ENCODE measurements around the gene PPP3CB.
A peak's percentile ranks its signal among the peaks of the same experiment; 100 is the strongest.

The PPP3CB gene

GRCh38 chr10:73478636-73479035 is 17.2 kb downstream of the PPP3CB start:
- DNase-seq: peak; percentile 7

GRCh38 chr10:73471226-73471625 is 24.6 kb downstream of the PPP3CB start:
- DNase-seq: no peak

DNA sequence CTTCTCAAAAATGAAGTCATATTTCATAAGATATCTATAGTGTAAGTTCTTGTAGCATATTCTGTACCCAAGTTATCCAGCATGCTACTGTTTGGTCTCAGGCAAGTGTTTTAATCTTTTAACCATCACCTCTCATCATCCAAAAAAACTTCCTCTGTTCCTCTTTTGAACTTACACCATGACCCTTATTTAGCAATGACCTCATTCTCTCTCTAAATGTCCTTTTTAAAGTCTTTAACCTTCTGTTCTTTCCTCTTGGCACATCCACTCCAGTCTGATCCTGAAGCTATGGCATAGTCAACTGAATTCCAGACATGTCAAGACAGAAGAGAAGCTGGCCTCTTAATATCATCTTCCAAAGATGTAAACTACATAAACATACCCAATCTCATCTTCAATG is 26.2 kb downstream of the PPP3CB start:
- peak; percentile 62 for DNase-seq

DNA sequence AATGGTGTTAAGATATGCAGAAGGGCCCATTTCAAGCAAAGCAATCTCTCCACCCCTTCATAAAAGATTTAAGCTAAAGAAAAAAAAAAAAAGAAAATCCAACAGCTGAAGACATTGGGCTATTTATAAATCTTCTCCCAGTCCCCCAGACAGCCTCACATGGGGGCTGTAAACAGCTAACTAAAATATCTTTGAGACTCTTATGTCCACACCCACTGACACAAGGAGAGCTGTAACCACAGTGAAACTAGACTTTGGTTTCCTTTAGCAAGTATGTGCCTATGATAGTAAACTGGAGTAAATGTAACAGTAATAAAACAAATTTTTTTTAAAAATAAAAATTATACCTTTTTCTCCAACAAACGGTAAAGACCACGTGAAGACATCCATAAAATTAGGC is 28.6 kb downstream of the PPP3CB start:
- DNase-seq: no peak

DNA sequence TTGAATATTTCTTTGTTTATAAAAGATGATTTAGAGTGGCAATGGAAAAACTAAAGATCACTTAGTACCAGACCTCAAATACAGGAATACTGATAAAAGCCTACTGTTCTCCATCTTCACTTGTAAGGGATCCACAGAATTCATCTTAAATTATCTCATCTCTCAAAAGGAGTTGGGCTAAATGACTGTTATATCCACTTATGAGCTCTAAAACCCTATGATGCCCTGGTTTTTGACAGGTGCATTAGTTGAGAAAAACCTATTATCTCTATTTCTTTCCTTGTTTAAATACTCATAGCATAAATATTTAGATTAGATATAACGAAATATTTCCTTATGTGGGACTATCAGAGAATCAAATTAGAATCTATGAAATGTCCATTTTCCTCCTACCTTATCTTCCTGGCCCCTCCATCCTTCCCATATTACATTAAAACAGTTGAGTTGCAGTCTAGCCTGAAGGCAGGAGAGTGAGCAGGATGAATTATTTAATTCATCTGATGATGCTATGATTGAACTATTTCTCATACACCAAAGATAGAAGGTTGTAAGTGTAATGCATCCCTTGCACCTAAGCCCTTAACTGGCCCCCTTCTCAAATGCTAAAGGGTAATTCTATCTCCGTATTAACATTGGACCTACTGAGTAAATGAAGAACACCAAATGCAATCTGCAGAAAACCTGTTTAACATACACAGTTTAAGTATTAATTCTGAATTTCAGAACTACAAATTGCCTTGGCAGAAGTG is 29.7 kb downstream of the PPP3CB start:
- DNase-seq: no peak

GRCh38 chr10:73460897-73461296 is 34.9 kb downstream of the PPP3CB start:
- DNase-seq: no peak

DNA sequence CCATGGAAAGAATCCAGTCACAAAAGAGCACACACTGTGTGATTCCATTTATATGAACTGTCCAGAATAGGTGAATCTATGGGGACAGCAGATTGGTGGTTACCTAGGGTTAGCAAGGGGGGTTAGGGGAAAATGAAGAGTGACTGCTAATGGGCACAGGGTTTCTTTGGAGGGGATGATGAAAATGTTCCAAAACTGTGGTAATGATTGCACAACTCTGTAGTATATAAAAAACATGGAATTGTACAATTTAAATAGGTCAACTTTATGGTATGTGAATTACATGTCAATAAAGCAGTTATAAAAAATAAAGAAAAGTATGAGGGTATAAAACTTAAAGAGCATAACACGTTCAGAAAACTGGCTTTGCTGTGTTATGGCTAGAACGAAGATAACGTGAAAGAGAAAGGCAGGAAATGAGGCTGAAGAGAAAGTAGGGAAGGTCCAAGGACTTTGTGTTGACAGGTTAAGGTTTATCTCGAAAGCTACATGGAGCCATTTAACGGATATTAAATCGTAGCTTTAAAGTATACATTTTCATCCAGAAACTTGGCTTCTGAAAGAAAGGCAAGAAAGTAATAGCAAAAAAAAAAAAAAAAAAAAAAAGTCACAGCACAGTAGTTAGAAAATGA is 36.0 kb downstream of the PPP3CB start:
- no peak for DNase-seq

- DNase-seq: no peak
Observed at GRCh38 chr10:73456187-73456890, 39.5 kb downstream of the PPP3CB start.

DNA sequence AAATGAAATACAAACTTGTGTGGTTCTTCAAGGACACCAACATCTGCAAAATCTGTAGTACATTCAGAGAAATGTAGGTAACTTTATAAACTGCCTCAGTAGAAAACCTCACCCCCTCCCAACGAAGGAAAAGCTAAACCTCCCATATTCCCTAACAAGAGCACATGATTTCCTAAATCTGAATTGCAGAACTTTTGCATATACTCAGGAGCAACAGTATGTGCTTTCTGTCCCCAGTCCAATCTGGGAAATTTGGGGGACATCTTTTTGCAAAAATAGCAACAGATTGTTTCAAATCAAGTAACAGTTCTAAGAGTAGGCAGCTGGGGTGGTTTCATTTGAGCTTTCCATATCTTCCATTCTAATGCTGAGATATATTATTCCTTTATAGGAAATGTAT is 46.7 kb downstream of the PPP3CB start:
- DNase-seq: no peak

DNA sequence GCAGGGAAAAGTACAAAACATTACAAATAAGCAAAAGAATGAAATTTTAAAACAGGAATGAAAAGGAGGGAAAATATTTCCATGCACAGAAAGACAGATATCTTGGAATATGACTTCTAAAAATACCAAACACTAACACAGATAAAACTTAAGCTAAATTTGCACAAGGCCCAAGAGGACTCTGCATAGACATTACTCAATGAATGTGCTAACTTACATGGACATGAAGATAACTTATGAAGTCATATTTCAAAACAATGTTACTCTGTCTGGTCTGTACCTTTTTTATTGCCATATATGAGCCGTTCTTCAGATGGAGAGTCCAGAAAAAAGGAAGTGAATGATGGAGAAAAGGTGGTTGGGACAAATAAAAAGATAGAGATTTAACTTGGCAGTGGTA is 47.4 kb downstream of the PPP3CB start:
- DNase-seq: no peak

- no peak for DNase-seq
Observed at GRCh38 chr10:73446926-73447325, 48.9 kb downstream of the PPP3CB start.

GRCh38 chr10:73444457-73444856 is 51.4 kb downstream of the PPP3CB start:
- no peak for DNase-seq

DNA sequence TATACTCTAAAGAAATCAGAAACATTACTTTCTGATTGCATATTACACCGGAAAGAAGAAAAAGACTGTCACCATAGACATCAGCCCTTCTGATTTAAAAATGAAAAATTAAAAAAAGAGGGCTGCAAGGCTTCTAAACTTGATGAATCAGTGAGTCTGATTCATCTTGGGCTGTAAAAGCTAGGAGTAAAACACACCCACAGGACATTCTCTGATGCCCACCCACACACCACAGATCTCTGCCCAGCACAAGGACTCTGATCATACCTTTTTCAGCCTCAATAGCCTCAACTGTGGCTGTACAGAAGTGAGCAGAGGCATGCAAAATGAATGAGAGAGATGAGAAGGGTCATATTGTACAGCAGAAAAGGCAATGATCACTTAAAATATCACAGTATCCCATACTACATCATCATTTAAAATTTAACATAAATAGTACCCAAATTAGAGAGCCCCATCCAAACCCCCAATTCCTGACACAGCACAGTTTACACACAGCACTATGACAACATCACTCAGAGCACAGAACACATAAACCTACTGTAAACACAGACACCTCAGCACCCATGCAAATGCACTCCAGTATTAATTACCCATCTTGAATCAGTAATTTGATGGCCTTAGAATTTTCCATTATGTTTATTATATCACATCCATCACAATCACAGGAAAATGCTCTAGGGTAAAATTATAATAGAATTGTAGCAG is 56.1 kb downstream of the PPP3CB start:
- DNase-seq: no peak

DNA sequence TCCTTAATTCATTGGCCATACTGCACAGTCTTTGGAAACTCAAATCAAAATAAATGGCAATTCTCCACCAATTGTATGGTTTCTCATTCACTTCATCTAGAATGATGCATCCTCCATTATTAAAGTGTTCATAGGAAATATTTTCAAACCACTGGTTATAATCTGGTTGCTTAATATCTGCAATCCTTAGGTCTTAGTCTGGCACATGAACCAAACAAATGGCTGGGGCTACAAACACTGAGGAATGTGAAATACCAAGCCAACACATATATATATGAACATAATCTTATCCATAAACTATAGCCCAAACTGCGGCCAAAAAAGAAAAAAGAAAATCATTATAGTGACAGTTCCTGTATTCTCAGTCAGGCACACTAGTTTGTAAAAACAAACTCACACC is 56.8 kb downstream of the PPP3CB start:
- no peak for DNase-seq

DNA sequence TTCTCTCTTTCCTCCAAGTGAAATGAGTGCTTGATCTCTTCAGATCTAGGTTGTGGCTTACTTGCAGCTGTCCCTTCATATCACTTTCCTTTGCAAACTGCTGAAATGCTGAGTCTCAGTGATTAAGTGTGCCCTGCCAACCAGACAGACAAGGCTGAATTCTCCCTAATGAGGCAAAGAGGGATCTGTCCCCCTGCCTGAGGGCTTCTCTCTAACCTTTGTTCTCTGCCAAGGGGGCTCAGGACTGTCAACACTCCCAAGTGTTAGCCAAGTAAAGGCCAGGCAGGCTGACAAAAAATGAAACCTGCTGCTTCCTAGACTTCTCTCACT is 62.3 kb downstream of the PPP3CB start, which contains the start of gene MSS51:
TSS of gene MSS51 (minus strand) at position 24 of the 330 bp plus-strand sequence. CDS start 5,277 bp downstream, outside the sequence.
- no peak for DNase-seq

DNA sequence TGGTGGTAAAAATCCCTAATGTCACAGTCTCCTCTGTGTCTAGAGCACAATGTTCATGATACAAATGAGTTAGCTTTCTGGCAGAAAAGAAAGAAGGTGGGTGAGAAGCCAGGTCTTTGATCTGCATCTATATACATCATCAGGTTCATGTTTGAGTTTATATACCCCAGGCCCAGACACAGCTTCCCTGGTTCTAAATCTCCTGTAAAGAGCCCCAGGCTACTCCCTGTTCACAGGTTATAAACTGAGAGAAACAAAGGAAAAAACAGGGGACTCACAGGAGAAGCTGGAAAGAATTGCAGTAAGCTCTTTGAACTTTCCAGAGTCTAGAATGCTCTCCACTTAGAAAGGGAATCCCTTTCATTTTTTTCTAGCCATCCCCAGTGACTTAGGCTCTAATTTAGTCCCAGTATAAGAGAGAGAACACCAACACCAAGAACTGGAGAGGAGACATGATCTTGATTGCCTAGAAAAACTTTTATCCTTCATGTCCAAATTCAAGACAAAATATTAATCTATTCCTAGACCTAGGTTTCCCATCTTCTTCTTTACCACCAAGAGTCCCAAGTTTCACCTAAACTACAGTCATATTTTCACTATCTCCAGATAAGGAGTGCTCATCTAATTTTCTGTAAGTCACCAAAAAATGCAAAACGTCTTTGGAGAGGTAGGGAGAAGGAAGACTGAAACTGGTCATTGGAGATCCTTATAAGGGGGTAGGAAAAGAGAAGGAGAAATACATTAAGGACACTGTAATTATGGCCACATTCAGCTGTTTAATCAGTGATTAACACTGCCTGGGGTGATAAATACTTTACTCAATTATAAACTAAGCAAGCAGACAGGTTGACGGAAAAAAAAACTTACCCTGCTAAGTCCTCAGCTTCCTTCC is 62.9 kb downstream of the PPP3CB start:
- DNase-seq: no peak

- DNase-seq: no peak
Observed at GRCh38 chr10:73426318-73426717, 69.5 kb downstream of the PPP3CB start.

DNA sequence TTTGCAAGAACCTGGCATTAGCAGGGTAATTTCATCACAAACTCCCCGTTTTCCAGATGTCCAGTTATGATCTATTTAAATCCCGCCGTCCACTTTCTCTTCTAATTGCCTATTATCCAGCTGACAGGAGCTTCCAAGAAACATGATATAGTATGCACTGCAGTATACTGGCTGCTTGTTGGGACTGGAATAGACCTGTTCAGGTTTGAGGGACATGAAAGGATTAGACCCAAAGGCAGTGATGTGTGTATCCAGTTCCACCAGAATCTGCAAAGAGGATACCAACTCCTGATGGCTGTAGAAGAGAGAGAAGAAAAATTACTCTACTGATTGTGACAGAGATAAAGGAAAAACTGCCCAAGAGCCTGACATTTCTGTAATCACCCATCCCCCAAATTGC is 71.3 kb downstream of the PPP3CB start:
- DNase-seq: no peak

DNA sequence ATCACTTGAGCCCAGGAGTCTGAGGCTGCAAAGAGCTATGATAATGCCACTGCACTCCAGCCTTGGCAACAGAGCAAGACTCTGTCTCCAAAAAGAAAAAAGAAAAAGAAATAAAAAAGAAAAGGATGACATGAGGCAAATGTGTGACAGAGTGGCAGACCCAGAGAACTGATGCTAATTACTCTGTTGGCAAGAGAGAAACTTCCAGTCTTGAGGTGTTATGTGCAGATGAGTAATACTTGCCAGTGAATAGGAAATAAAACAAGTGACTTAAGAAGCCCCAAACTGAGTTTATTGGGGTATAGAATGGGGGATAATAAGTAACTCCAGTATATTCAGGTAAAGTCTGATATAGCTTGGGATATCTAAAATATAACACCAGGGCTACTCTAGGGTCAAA is 72.5 kb downstream of the PPP3CB start:
- DNase-seq: no peak

DNA sequence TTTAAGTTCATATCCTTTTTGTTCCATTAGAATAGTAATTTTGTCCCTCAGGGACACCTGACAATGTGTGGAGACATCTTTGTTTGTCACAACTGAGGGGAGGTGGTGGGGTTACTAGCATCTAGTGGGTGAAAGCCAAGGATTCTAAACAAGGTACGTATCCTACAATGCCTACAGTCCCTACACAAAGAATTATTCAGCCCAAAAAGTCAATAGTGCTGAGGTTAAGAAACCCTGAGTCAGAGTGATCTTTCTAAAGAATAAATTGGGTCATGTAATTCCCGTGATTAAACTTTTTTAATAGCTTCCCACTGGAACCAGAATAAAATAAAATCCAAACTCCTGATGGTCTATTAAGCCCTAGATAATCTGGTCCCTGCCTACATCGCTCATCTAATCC is 79.3 kb downstream of the PPP3CB start:
- DNase-seq: no peak

GRCh38 chr10:73414230-73414945 is 81.4 kb downstream of the PPP3CB start:
- no peak for DNase-seq

Measured in inflammatory macrophage treated with lipopolysaccharide for 4 hours (primary cell).